Measurements from ENCODE around the gene SAMD14.

The SAMD14 gene

GRCh38 chr17:50147841-50148225 is 17.9 kb upstream of the SAMD14 start:
- no peak for DNase-seq

DNA sequence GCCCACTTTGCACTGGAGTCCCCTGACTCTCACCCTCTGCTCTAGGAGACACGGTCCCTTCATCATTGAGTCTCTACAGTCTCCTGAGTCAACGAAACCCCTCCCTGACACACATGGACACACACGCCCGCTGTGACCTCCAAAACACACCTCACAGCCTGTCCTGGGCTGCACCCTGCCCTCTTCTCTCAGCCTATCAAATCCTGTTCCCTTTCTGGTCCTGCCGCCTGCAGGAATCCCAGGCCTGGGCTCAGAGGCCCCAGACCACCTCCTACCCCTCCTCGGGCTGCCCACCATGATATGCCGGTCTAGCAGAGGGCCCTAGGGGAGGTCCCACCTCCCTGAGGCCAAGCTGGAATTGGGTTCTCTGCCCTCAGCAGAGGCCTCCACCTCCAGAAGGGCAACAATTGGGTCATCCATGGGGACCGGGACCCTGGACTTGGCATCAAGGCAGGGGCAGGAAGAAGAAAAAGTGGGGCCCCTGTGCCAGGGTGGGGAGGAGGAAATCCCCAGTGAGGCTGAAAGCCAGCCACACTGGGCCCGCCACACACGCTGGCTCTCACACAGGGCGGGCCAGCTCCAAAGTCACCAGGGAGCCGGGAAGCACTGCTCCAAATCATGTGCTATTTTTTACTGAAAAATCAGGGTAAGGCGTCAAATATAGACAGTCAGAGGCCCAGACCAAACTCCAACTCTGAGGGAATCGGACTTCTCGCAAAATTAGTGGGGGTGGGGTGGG is 17.1 kb upstream of the SAMD14 start:
- no peak for DNase-seq

DNA sequence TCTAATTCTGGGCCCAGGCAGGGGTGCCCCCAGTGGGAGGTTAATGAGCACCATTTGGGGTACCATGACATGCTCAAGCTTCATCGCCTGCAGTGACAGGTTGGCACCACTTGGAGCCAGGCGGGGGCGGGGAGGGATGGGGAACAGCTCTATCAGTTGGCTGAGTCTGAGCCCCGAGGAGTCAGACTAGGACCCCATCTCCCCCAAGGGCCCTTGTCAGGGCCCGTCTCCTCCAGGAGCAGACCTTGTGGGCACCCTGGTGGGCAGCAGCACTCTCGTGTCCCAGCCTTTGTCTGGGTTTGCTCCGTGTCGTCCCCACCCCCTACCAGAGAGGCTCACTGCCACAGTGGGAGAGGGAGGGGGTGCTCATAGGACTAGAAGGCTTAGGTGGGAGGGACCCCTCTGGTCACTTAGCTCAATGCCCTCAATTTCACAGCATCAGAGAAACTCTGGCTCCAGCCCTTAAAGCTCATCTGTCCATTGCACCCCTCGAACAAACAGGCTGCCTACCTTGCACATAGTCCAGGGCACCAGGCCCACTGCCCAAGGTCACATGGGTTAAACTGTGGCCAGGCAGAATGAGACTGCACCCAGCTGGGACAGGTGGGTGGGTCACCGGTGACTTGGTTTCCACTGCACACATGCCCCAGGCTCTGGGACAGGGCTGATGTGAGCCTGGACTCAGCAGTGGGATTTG is 16.4 kb upstream of the SAMD14 start:
- DNase-seq: no peak

DNA sequence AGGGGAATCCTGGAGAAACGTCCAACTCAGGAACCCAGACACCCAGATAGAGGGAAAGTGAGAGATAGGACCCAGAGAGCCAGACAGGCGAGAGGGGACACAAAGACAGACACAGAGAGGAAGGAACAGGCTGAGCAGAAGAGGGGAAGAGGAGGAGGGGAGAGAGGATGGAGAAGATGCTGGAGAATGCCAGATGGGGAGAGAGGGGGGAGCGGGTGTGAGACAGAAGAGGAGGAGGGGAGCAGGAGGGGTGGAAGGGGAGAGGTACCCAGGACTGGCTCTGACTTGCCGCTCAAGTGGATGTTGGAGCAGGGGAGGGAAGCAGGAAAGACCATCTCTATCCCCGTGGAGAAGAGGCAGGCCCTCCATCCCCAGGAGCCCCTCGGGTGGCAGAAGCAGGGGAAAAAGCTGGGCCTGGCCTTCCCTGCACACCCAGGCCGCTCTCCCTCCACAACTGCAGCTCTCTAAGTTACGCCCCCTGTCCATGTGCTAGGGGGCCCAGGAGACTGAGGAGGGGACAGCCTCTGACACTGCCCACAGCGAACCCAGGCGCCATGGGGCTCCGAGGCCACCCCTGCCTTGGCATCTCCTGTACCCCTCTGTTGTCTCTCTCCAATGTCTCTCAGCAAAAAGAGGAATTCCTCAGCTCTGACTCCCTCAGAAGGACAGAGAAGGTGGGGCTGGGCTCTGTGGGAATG is 15.7 kb upstream of the SAMD14 start:
- DNase-seq: no peak

- no peak for DNase-seq
Measured at GRCh38 chr17:50144845-50145531, 15.0 kb upstream of the SAMD14 start.

DNA sequence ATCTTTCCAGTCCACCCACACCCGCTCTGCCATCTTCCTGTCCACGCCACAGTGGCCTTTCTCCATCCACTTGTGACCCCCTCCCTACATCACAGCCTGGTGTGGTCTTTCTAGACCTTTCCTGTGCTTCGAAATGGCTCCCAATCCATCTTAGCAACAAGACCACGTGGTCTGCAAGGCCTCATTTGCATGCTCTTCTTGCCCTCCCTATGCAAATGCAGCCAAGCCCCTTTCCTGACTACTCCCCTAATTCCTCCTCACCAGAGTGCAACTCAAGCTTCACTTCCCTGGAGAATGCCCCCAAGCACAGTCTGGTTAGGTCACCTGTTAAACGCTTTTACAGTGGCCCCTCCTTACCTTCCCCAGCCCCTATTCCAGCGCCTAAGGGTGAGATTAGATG is 14.4 kb upstream of the SAMD14 start:
- no peak for DNase-seq

GRCh38 chr17:50143461-50144176 is 13.7 kb upstream of the SAMD14 start:
- no peak for DNase-seq

DNA sequence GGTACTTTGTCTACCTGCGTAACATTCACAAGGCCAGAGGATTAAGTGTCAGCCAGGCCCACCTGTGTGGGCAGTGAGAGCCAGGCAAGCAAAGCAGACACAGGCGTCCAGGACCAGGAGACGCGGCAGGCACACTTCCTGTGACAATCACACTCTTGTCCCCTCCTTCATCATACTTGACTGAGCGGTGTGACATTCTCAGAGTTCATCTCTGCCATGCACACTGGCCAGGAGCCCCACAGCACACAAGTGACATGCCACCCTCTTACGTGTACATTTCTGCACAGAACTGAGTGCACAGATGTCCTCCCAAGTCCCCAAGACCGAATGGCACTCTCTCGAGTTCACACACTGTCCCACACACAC is 11.8 kb upstream of the SAMD14 start:
- DNase-seq: no peak

- DNase-seq: no peak
Measured at GRCh38 chr17:50141026-50141744, 11.2 kb upstream of the SAMD14 start.

DNA sequence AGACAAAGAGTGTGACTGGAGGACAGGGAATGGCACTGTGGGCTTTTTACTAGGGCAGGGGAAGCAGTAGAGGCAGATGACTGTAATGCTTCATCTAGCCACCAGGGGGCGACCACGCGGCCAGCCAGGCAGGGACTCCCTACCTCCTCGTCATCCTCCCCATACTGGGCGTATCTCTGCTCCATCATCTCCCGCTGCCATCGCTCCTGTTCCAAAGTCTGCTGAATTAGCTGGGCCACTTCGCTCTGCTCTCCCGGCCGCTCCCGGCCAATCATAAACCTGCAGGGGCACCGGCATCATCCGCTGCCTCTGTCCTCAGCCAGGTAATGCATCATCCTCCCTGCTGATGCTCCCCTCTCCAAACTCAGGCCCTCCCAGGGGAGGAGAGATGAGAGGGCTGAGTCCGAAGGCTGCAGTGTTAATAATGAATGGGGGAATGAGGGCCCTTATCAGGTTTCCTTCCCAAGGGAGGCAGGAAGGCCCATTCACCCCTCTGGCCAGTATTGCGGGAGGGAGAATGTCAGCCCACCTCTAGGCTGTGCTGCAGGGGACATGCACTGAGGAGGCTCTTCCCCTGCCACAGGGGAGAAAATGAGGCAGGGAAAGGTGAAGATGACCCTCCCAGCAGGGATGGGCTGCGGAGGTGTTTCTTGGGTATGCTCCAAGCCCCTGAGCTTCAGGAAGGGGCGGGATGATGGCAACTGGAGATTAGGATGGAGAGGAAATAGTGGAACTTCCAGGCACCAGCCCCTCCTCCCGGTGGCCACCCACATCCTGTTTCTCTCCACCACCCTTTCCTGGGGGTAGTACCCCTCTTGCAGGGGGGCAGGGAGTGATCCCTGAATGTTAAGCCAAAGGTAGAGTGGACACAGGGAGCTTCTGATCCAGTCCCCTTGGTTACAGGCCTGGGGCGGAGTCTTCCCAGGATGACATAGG is 10.3 kb upstream of the SAMD14 start:
- DNase-seq: no peak

GRCh38 chr17:50139185-50139783 is 9.3 kb upstream of the SAMD14 start:
- no peak for DNase-seq

- no peak for DNase-seq
Measured at GRCh38 chr17:50137042-50137441, 7.1 kb upstream of the SAMD14 start.

- DNase-seq: no peak
Measured at GRCh38 chr17:50136096-50136687, 6.2 kb upstream of the SAMD14 start.

DNA sequence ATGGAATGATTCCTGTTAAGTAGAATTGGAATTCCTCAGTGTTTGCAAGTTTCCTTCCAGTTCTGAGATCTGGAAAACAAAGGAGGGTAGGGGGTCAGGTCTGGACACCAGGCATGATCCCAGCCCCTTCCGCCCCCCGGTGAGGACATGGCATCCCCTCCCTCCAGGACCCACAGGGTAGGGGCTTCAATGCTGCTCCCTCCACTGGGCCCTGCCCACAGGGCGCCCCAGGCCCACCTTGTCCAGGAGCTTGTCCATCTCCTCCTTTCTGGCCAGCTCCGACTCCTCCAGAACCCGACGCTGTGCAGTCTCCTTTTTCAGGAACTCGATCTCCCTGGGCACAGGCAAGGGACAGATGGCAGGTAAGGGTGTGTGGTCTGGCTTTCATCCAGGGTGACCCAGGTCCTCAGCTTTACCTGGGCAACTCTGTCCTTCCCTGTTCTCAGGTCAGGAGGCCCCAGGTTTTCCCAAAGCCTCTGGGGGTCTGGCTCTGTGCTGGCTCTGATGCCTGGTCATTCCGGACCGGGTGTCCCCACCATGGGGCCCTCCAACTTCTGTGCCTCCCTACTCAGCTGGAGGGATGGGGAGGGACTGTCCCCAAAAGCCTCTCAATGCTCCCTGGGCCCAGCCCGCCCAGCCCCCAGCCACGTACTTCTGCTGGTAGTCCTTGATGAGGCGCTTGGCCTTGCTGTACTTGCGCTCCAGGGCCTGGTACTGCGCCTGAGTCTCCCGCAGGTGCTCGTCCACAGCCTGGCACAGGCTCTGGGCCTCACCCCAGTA is 5.5 kb upstream of the SAMD14 start:
- no peak for DNase-seq

GRCh38 chr17:50134206-50135110 is 4.5 kb upstream of the SAMD14 start:
- DNase-seq: no peak

GRCh38 chr17:50133769-50134099 is 3.8 kb upstream of the SAMD14 start:
- DNase-seq: no peak

GRCh38 chr17:50133028-50133768 is 3.2 kb upstream of the SAMD14 start:
- DNase-seq: no peak
